Activated CD8-positive, alpha-beta T cell treated with anti-CD3 and anti-CD28 coated beads for 36 hours (primary cell): ENCODE data around the gene TMA7. TPM values are rescaled to one million over a fixed set of nuclear protein-coding genes. Genes with fewer than 3 reads are reported as not detected.
A peak's percentile ranks its signal among the peaks of the same experiment; 100 is the strongest.

Experiments
- ATAC-seq: fragments of 200-7000 bp; cut with Tn5 transposase; one replicate; pipeline ENCODE4 v1.10.0; 2021; ENCODE audit warnings: mild to moderate bottlenecking, moderate library complexity
- CTCF ChIA-PET: fragments of 350-600 bp; sonication (Branson Sonifier 250); formaldehyde crosslinking; loops from one replicate; lab custom pipeline; 2021; ENCODE audit warnings: antibody characterized with exemption; lab: Charles Lee
- POLR2A ChIA-PET: fragments of 350-600 bp; sonication (Branson Sonifier 250); formaldehyde crosslinking; loops from one replicate; lab custom pipeline; 2021; ENCODE audit warnings: antibody characterized with exemption; lab: Charles Lee
- DNase-seq: peaks from one replicate; pipeline ENCODE4 v3.0.0-alpha.2; 2020
- H3K27ac Mint-ChIP-seq: one replicate; pipeline ENCODE4 v1.8.0; 2021; ENCODE audit warnings: mild to moderate bottlenecking, mixed read lengths
- H3K27me3 Mint-ChIP-seq: one replicate; pipeline ENCODE4 v1.8.0; 2021; ENCODE audit warnings: mixed read lengths
- H3K36me3 Mint-ChIP-seq: one replicate; pipeline ENCODE4 v1.8.0; 2021; ENCODE audit warnings: low read depth, mixed read lengths
- H3K4me1 Mint-ChIP-seq: one replicate; pipeline ENCODE4 v1.8.0; 2021; ENCODE audit warnings: low read depth, mixed read lengths
- H3K4me3 Mint-ChIP-seq: one replicate; pipeline ENCODE4 v1.8.0; 2021; ENCODE audit warnings: mild to moderate bottlenecking, moderate library complexity, mixed read lengths
- H3K9me3 Mint-ChIP-seq: one replicate; pipeline ENCODE4 v1.8.0; 2021; ENCODE audit warnings: mixed read lengths
- intact Hi-C: fragments of 100-400 bp; cut with micrococcal nuclease; formaldehyde crosslinking; loops from one replicate; pipeline ENCODE4 v1.10.0; 2022
- total RNA-seq, 2 experiments: library from RNA; stranded (reverse); gene quantifications; one replicate each; pipeline ENCODE4 v1.2.3, GENCODE V29; 2021
- TF ChIP-seq, protein P1 (sequence below): fragments of 200-600 bp; IDR thresholded peaks from one replicate; pipeline ENCODE4 v1.8.0; 2022; ENCODE audit warnings: antibody characterized with exemption, mild to moderate bottlenecking

The TMA7 gene
- total RNA-seq, 2 experiments from 2014 or later: 312 to 334 TPM

- no peak overlapping the region for H3K4me3 Mint-ChIP-seq
- intact Hi-C loops: loop anchor here (5.0 kb wide), 2 partner anchors 34 to 164 kb away; no protein-coding TSS in a partner anchor
- POLR2A ChIA-PET: interaction anchor here (0.7 to 2.0 kb wide), 13 partner anchors 9 to 228 kb away, joined by 3 to 7 read pairs (median 4); partner anchors contain the start of genes ATRIP and PFKFB4
- peaks cover 28% of the 10 kb centered on the region for H3K36me3 Mint-ChIP-seq
- TF ChIP-seq, protein P1, sequence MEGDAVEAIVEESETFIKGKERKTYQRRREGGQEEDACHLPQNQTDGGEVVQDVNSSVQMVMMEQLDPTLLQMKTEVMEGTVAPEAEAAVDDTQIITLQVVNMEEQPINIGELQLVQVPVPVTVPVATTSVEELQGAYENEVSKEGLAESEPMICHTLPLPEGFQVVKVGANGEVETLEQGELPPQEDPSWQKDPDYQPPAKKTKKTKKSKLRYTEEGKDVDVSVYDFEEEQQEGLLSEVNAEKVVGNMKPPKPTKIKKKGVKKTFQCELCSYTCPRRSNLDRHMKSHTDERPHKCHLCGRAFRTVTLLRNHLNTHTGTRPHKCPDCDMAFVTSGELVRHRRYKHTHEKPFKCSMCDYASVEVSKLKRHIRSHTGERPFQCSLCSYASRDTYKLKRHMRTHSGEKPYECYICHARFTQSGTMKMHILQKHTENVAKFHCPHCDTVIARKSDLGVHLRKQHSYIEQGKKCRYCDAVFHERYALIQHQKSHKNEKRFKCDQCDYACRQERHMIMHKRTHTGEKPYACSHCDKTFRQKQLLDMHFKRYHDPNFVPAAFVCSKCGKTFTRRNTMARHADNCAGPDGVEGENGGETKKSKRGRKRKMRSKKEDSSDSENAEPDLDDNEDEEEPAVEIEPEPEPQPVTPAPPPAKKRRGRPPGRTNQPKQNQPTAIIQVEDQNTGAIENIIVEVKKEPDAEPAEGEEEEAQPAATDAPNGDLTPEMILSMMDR: no peak
- H3K27ac Mint-ChIP-seq: no peak overlapping the region
- no peaks in the 10 kb centered on the region for H3K27me3 Mint-ChIP-seq
- CTCF ChIA-PET: interaction anchor here (0.6 to 5.7 kb wide), 109 partner anchors 10 to 1006 kb away, joined by 3 to 312 read pairs (median 5); partner anchors contain the start of genes ATRIP, CAMP, CDC25A and NCKIPSD
- DNase-seq (no peak), ATAC-seq (no peak)
- H3K4me1 Mint-ChIP-seq: peaks cover 15% of the 10 kb centered on the region
- H3K9me3 Mint-ChIP-seq: no peaks in the 10 kb centered on the region
Observed at GRCh38 chr3:48436477-48436787, 3.6 kb upstream of the TMA7 start.

- TF ChIP-seq, protein P1: no peak
- POLR2A ChIA-PET: interaction anchor here (1.1 to 2.0 kb wide), 10 partner anchors 10 to 227 kb away, joined by 3 to 6 read pairs (median 4); partner anchors contain the start of gene PFKFB4
- ATAC-seq (no peak), DNase-seq (no peak)
- Mint-ChIP-seq H3K27me3 (no peaks in the 10 kb centered on the region), H3K4me1 (peaks cover 20% of the 10 kb centered on the region), H3K9me3 (no peaks in the 10 kb centered on the region), H3K27ac (no peak overlapping the region), H3K36me3 (peaks cover 29% of the 10 kb centered on the region), H3K4me3 (no peak overlapping the region)
- intact Hi-C loops: loop anchor here (1.0 to 5.0 kb wide), 3 partner anchors 35 to 205 kb away; no protein-coding TSS in a partner anchor
- CTCF ChIA-PET: interaction anchor here (0.7 to 5.7 kb wide), 65 partner anchors 9 to 279 kb away, joined by 3 to 312 read pairs (median 9); partner anchors contain the start of genes ATRIP, CAMP, CDC25A and NCKIPSD
Observed at GRCh38 chr3:48436855-48437254, 3.2 kb upstream of the TMA7 start.

- H3K36me3 Mint-ChIP-seq: peaks cover 30% of the 10 kb centered on the region
- TF ChIP-seq, protein P1: no peak
- intact Hi-C loops: loop anchor here (1.0 to 5.0 kb wide), 3 partner anchors 36 to 206 kb away; no protein-coding TSS in a partner anchor
- H3K9me3 Mint-ChIP-seq: no peaks in the 10 kb centered on the region
- POLR2A ChIA-PET: no interaction called here
- peaks cover 26% of the 10 kb centered on the region for H3K4me1 Mint-ChIP-seq
- H3K27me3 Mint-ChIP-seq: no peaks in the 10 kb centered on the region
- no peak overlapping the region for H3K4me3 Mint-ChIP-seq
- DNase-seq (no peak), ATAC-seq (no peak)
- no peak overlapping the region for H3K27ac Mint-ChIP-seq
- CTCF ChIA-PET: interaction anchor here (2.6 to 5.7 kb wide), 5 partner anchors 20 to 204 kb away, joined by 27 to 312 read pairs (median 116); partner anchors contain the start of gene PFKFB4
Observed at GRCh38 chr3:48437812-48438211, 2.2 kb upstream of the TMA7 start.

GRCh38 chr3:48440590-48440958 is 517 bp downstream of the TMA7 start:
- peaks cover 35% of the 10 kb centered on the region for H3K36me3 Mint-ChIP-seq
- H3K4me3 Mint-ChIP-seq: peak overlapping the region; percentile 89
- peaks cover 32% of the 10 kb centered on the region for H3K4me1 Mint-ChIP-seq
- ChIA-PET CTCF (interaction anchor here (0.8 to 2.6 kb wide), 10 partner anchors 10 to 246 kb away, joined by 3 to 32 read pairs (median 4); partner anchors contain the start of genes SHISA5 and SLC26A6), POLR2A (interaction anchor here (0.5 to 1.9 kb wide), 9 partner anchors 14 to 245 kb away, joined by 3 to 8 read pairs (median 3); partner anchors contain the start of gene NCKIPSD)
- TF ChIP-seq, protein P1: no peak
- intact Hi-C loops: no loop called here
- DNase-seq (no peak), ATAC-seq (no peak)
- no peaks in the 10 kb centered on the region for H3K27me3 Mint-ChIP-seq
- no peaks in the 10 kb centered on the region for H3K9me3 Mint-ChIP-seq
- H3K27ac Mint-ChIP-seq: peak overlapping the region; percentile 97

DNA sequence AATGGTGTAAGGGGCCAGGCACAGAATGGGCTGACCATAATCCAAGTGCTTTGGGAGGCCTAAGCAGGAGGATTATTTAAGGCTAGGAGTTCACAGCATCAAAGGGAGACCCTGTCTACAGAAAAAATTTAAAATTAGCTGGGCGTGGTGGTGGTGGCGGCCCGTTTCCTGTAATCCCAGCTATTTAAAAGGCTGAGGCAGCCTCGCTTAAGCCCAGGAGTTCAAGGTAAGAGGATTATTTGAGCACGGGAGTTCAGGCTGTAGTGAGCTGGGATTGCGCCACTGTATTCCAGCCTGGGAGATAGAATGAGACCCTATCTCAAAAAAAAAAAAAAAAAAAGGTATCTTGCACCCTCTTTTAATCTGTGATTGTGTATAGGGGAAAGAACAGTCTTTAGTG is 1.9 kb downstream of the TMA7 start:
- TF ChIP-seq, protein P1: no peak
- peak overlapping the region; percentile 97 for H3K27ac Mint-ChIP-seq
- ATAC-seq: no peak
- peak overlapping the region; percentile 89 for H3K4me3 Mint-ChIP-seq
- CTCF ChIA-PET: interaction anchor here (0.8 to 1.6 kb wide), 2 partner anchors 41 to 245 kb away, joined by 3 to 5 read pairs; no protein-coding TSS in a partner anchor
- DNase-seq: no peak
- intact Hi-C loops: no loop called here
- peaks cover 40% of the 10 kb centered on the region for H3K36me3 Mint-ChIP-seq
- H3K27me3 Mint-ChIP-seq: no peaks in the 10 kb centered on the region
- peaks cover 40% of the 10 kb centered on the region for H3K4me1 Mint-ChIP-seq
- POLR2A ChIA-PET: interaction anchor here (0.7 to 1.9 kb wide), 2 partner anchors 25 to 194 kb away, joined by 3 to 8 read pairs; partner anchors contain the start of gene SLC26A6
- H3K9me3 Mint-ChIP-seq: no peaks in the 10 kb centered on the region
